HCEC 1CT (cell line): ENCODE data around the gene SEPTIN10.
A peak's percentile ranks its signal among the peaks of the same experiment; 100 is the strongest.
"Not testable (repeated sequence)": the region's sequence is repeated elsewhere in the genome, so short reads cannot be mapped to it uniquely, and the experiment has no call there.

Experiments used
- DNase-seq: peaks from one replicate; pipeline ENCODE4 v3.0.0-alpha.2; 2017

The SEPTIN10 gene

GRCh38 chr2:109538546-109538945, 75.2 kb downstream of the SEPTIN10 start:
- no peak for DNase-seq

GRCh38 chr2:109537565-109538222, 76.1 kb downstream of the SEPTIN10 start:
- peak; percentile 51 for DNase-seq

GRCh38 chr2:109536556-109536955, 77.2 kb downstream of the SEPTIN10 start:
- DNase-seq: not testable (repeated sequence)

GRCh38 chr2:109535217-109535946, 78.4 kb downstream of the SEPTIN10 start:
- DNase-seq: no peak

GRCh38 chr2:109533823-109534222, 79.9 kb downstream of the SEPTIN10 start:
- no peak for DNase-seq

- DNase-seq: no peak
These were observed 81.1 kb downstream of the SEPTIN10 start for GRCh38 chr2:109532728-109533076.

- DNase-seq: no peak
These were observed 81.7 kb downstream of the SEPTIN10 start for GRCh38 chr2:109531896-109532727.

- no peak for DNase-seq
These were observed 82.5 kb downstream of the SEPTIN10 start for GRCh38 chr2:109531221-109531620.

- DNase-seq: no peak
These were observed 83.1 kb downstream of the SEPTIN10 start for GRCh38 chr2:109530712-109531111.

GRCh38 chr2:109529532-109530449, 84.0 kb downstream of the SEPTIN10 start:
- no peak for DNase-seq

GRCh38 chr2:109528811-109529501, 84.8 kb downstream of the SEPTIN10 start:
- DNase-seq: no peak

- no peak for DNase-seq
These were observed 85.7 kb downstream of the SEPTIN10 start for GRCh38 chr2:109527846-109528705.

GRCh38 chr2:109527079-109527478, 86.7 kb downstream of the SEPTIN10 start:
- no peak for DNase-seq

- DNase-seq: no peak
These were observed 87.3 kb downstream of the SEPTIN10 start for GRCh38 chr2:109526442-109526970.

- DNase-seq: no peak
These were observed 87.9 kb downstream of the SEPTIN10 start for GRCh38 chr2:109525836-109526235.

GRCh38 chr2:109523536-109524361, 90.0 kb downstream of the SEPTIN10 start:
- no peak for DNase-seq

- DNase-seq: no peak
These were observed 90.6 kb downstream of the SEPTIN10 start for GRCh38 chr2:109523121-109523520.

GRCh38 chr2:109522063-109522374, 91.7 kb downstream of the SEPTIN10 start:
- no peak for DNase-seq

- DNase-seq: no peak
These were observed 92.3 kb downstream of the SEPTIN10 start for GRCh38 chr2:109521233-109522062.
